ENCODE data around the gene TUNAR. TPM values are rescaled to one million over a fixed set of nuclear protein-coding genes. Genes with fewer than 3 reads are reported as not detected.

Gene TUNAR
- total and polyA plus RNA-seq, 7 donors, result 0.01 TPM; not detected in 6

DNA sequence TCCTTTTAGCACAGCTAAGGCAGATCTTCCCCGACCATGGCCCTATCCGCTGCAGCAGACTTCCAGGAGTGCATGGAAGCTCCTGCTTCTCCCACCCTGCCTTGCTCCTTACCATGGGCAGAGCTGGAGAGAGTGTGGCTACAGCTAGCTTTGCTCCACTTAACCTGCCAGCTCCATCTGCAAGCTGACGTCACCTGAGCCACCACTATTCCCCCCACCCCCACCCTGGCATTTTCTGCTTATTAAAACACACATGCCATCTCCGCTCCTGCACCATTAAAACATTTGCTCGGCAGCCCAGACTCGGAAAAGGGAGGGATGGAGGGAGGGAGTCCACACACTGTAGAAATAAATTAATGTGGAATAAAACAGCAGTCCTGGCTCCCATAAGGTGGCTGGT, 67.8 kb downstream of the TUNAR start:
- TF ChIP-seq, protein P1, sequence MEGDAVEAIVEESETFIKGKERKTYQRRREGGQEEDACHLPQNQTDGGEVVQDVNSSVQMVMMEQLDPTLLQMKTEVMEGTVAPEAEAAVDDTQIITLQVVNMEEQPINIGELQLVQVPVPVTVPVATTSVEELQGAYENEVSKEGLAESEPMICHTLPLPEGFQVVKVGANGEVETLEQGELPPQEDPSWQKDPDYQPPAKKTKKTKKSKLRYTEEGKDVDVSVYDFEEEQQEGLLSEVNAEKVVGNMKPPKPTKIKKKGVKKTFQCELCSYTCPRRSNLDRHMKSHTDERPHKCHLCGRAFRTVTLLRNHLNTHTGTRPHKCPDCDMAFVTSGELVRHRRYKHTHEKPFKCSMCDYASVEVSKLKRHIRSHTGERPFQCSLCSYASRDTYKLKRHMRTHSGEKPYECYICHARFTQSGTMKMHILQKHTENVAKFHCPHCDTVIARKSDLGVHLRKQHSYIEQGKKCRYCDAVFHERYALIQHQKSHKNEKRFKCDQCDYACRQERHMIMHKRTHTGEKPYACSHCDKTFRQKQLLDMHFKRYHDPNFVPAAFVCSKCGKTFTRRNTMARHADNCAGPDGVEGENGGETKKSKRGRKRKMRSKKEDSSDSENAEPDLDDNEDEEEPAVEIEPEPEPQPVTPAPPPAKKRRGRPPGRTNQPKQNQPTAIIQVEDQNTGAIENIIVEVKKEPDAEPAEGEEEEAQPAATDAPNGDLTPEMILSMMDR (IDR thresholded peaks at IDR 0.05), result no peak
- peaks cover 0 to 2% (median 0%) of the 10 kb centered on the region in 3 donors for H3K27me3 ChIP-seq (ENCODE audit: insufficient read depth in 3 of 3, low read length in 2 of 3)
- no peaks in the 10 kb centered on the region for H3K9me3 ChIP-seq

DNA sequence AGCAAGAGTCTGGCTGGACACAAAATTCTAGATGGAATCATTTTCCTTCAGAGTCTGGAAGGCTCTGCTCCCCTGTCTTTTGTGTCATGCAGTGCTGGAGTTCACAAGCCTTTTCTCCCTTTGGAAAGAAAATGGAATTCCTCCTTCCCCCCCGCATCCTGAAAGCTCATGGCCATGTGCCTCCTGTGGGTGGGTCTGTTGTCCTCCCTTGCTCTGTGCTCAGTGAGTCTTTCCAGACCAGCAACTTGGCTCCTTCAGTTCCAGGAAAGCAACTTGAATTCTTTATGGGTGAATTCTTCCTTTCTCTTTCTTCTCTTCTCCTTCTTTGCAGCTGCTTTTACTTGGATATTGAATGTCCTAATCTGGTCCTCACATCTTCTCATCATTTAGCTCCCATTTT, 70.2 kb downstream of the TUNAR start:
- Histone ChIP-seq H3K9me3 (no peaks in the 10 kb centered on the region), H3K36me3 (ENCODE audit: insufficient read depth in 1 of 2, low read depth in 1 of 2) (no peaks in the 10 kb centered on the region), H3K27me3 (ENCODE audit: insufficient read depth in 3 of 3, low read length in 2 of 3) (peaks cover 0 to 2% (median 0%) of the 10 kb centered on the region in 3 donors), H3K4me3 (no peak overlapping the region), H3K27ac (no peak overlapping the region), H3K4me1 (no peaks in the 10 kb centered on the region)
- DNase-seq, result no peak
- intact Hi-C loops (cut with DNase I), result no loop called here
- TF ChIP-seq, protein P1 (IDR thresholded peaks at IDR 0.05), result no peak
- no peak for ATAC-seq
- WGBS, 3 donors, result 26 to 47% (median 41%) methylated on average over 1 of the region's 1 CpG

More for the DNA sequence above, 67.8 kb downstream of the TUNAR start:
- intact Hi-C loops (cut with DNase I), result no loop called here
- DNase-seq (no peak), ATAC-seq (no peak)
- WGBS, 3 donors, result 23 to 33% (median 24%) methylated on average over 5 to 6 of the region's 6 CpGs
- H3K4me1 ChIP-seq, result no peaks in the 10 kb centered on the region
- H3K4me3 ChIP-seq, result no peak overlapping the region
- H3K36me3 ChIP-seq (ENCODE audit: insufficient read depth in 1 of 2, low read depth in 1 of 2), result no peaks in the 10 kb centered on the region
- no peak overlapping the region for H3K27ac ChIP-seq

DNA sequence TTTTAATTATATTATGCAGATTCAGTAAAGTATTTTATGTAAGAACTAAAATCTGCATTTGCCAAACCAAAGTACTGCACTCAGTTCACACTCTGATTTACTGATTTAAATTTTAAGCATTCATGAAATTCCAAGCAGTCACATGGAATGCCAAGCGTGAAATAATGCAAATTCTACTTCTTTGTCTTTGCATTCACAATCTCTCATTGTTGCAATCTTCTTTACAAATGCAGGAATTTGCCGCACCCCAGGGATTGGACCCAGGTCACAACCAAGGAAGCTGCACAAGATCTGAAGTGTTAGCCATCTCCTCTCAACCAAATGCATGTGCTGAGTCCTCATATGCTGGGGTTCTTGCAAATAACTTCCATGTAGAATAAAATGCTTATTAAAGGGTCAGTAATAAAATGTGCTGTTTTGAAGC, 71.9 kb downstream of the TUNAR start:
- Histone ChIP-seq H3K4me3 (no peak overlapping the region), H3K27ac (no peak overlapping the region), H3K4me1 (no peaks in the 10 kb centered on the region), H3K9me3 (no peaks in the 10 kb centered on the region), H3K27me3 (ENCODE audit: insufficient read depth in 3 of 3, low read length in 2 of 3) (peaks cover 0 to 2% (median 0%) of the 10 kb centered on the region in 3 donors), H3K36me3 (ENCODE audit: insufficient read depth in 1 of 2, low read depth in 1 of 2) (no peaks in the 10 kb centered on the region)
- DNase-seq (no peak), ATAC-seq (no peak)
- TF ChIP-seq, protein P1 (IDR thresholded peaks at IDR 0.05), result no peak
- 3 to 8% (median 4%) methylated on average over 2 of the region's 2 CpGs for WGBS, 3 donors
- intact Hi-C loops (cut with DNase I), result no loop called here

DNA sequence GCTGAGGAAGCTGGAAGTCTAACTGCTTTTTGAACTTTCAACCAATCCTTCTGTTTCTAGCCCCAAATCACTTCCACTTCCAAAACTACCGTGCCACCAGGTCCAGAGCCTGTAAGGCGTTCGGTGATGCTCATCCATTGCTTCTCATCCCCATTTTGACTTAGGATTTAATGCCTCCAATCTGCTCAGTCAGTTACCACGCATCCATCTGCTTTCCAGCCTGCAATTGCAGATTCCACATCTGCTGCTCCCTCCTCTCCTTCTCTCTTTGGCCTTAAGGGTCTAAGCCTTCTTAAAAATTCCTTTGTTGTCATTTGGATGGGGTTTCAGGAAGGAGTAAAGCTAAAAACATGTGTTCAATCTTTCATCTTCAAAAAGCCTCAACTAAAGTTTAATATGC, 74.7 kb downstream of the TUNAR start:
- no peaks in the 10 kb centered on the region for H3K27me3 ChIP-seq (ENCODE audit: insufficient read depth in 3 of 3, low read length in 2 of 3)
- 59 to 75% (median 62%) methylated on average over 4 of the region's 4 CpGs for WGBS, 3 donors
- intact Hi-C loops (cut with DNase I), result no loop called here

More for the DNA sequence above, 74.7 kb downstream of the TUNAR start:
- TF ChIP-seq, protein P1 (IDR thresholded peaks at IDR 0.05), result no peak
- no peak for DNase-seq
- H3K36me3 ChIP-seq (ENCODE audit: insufficient read depth in 1 of 2, low read depth in 1 of 2), result no peaks in the 10 kb centered on the region
- no peak for ATAC-seq
- no peak overlapping the region for H3K27ac ChIP-seq
- H3K4me1 ChIP-seq, result no peaks in the 10 kb centered on the region
- no peaks in the 10 kb centered on the region for H3K9me3 ChIP-seq
- no peak overlapping the region for H3K4me3 ChIP-seq

Measured in psoas muscle (tissue), 8 donors.